Measurements from ENCODE around the gene PHETA2. TPM values are rescaled to one million over a fixed set of nuclear protein-coding genes. Genes with fewer than 3 reads are reported as not detected.

The PHETA2 gene
- total RNA-seq, 1 donor from 2014 or later: 41.5 TPM

DNA sequence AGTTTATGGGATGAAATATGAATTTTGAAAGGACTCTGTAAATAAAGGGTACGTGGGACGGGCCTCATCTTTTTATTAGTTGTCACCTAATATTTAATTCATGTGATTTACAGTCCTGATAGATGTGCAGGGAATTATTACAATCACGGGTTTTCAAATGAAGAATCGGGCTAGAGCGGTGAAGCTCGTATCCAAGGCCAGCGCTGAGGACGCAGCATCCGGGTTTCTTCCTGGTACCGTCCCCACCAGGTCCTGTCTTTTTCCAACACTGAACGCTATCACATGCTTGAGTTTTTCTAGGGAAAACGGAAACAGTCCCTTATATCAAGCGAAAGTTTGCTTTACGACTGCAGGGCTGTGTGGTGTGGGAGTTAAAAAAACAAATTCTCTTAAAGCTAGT, 6.2 kb downstream of the PHETA2 start:
- Histone ChIP-seq H3K9me3 (no peaks in the 10 kb centered on the region), H3K4me1 (peaks cover 0 to 33% of the 10 kb centered on the region in 2 donors), H3K4me3 (peak overlapping the region; percentile 67 to 72), H3K36me3 (peaks cover 27 to 38% of the 10 kb centered on the region in 2 donors), H3K27me3 (no peaks in the 10 kb centered on the region), H3K27ac (peak overlapping the region; percentile 95 to 96)
- no peak for DNase-seq (ENCODE audit: low spot score in 2 of 2)
- TF ChIP-seq, protein P1, sequence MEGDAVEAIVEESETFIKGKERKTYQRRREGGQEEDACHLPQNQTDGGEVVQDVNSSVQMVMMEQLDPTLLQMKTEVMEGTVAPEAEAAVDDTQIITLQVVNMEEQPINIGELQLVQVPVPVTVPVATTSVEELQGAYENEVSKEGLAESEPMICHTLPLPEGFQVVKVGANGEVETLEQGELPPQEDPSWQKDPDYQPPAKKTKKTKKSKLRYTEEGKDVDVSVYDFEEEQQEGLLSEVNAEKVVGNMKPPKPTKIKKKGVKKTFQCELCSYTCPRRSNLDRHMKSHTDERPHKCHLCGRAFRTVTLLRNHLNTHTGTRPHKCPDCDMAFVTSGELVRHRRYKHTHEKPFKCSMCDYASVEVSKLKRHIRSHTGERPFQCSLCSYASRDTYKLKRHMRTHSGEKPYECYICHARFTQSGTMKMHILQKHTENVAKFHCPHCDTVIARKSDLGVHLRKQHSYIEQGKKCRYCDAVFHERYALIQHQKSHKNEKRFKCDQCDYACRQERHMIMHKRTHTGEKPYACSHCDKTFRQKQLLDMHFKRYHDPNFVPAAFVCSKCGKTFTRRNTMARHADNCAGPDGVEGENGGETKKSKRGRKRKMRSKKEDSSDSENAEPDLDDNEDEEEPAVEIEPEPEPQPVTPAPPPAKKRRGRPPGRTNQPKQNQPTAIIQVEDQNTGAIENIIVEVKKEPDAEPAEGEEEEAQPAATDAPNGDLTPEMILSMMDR (IDR thresholded peaks at IDR 0.05): no peak
- intact Hi-C loops (cut with DNase I): loop anchor here (1.0 kb wide), 1 partner anchor 10 kb away; the partner anchor contains the start of gene NDUFA6

DNA sequence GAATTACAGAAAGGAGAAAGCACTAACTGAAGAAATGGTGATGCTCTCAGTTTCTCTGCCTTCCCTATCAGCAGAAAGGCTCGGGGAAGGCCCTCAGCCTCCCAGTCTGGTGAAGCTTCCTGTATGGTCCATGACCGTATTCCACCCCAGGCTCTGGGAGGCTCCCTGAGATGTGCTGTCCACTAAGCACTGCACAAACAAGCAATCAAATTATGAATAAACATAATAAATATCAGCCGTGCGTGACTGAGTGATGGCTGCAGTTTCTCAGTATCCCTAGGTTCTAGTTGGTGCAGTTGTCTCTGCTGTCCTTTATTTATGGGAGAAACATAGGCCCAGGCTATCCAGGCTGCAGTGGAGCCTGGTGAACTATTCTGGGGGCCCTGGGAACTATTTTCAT, 9.1 kb downstream of the PHETA2 start:
- Histone ChIP-seq H3K36me3 (peaks cover 34 to 48% of the 10 kb centered on the region in 2 donors), H3K27ac (no peak overlapping the region), H3K4me3 (no peak overlapping the region), H3K4me1 (peaks cover 0 to 24% of the 10 kb centered on the region in 2 donors), H3K9me3 (no peaks in the 10 kb centered on the region), H3K27me3 (no peaks in the 10 kb centered on the region)
- no peak for DNase-seq (ENCODE audit: low spot score in 2 of 2)
- TF ChIP-seq, protein P1 (IDR thresholded peaks at IDR 0.05): no peak
- intact Hi-C loops (cut with DNase I): no loop called here

DNA sequence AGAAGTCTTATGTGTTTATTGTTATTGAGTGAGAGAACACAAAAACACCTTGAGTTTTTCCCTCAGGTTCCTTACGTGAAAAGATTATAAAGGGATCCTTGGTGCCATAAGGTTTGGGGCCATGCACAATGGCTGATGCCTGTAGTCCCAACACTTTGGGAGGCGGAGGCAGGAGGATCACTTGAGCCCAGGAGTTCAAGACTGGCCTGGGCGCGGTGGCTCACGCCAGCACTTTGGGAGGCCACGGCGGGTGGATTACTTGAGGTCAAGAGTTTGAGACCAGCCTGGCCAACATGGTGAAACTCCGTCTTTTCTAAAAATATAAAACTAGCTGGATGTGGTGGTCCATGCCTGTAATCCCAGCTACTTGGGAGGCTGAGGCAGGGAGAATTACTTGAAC, 10.8 kb downstream of the PHETA2 start:
- DNase-seq (ENCODE audit: low spot score in 2 of 2): no peak
- Histone ChIP-seq H3K4me1 (peaks cover 0 to 26% of the 10 kb centered on the region in 2 donors), H3K36me3 (peaks cover 34 to 48% of the 10 kb centered on the region in 2 donors), H3K4me3 (no peak overlapping the region), H3K9me3 (no peaks in the 10 kb centered on the region), H3K27me3 (no peaks in the 10 kb centered on the region), H3K27ac (no peak overlapping the region)
- TF ChIP-seq, protein P1 (IDR thresholded peaks at IDR 0.05): no peak
- intact Hi-C loops (cut with DNase I): no loop called here

DNA sequence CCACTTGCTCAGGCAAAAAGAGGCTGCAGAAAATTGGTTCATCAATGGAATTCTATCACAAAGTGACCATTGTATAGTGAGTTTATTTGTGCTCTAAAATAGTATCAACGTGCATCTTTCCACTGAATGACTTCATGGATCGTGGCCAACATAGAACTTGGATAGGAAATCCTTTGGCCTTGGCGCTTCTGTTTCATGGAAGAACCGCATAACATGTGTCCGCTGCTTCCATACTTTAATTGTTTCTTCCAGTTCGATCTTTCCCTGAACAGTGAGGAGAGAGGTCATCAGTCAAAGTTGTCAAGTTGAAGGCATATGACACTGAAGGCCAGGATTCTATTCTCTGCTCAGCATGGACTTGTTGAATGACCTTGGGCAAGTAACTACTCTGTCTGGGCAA, 12.0 kb downstream of the PHETA2 start:
- Histone ChIP-seq H3K27ac (no peak overlapping the region), H3K9me3 (no peaks in the 10 kb centered on the region), H3K4me3 (no peak overlapping the region), H3K27me3 (no peaks in the 10 kb centered on the region), H3K36me3 (peaks cover 34 to 48% of the 10 kb centered on the region in 2 donors), H3K4me1 (peaks cover 0 to 20% of the 10 kb centered on the region in 2 donors)
- intact Hi-C loops (cut with DNase I): no loop called here
- no peak for DNase-seq (ENCODE audit: low spot score in 2 of 2)
- TF ChIP-seq, protein P1 (IDR thresholded peaks at IDR 0.05): no peak

DNA sequence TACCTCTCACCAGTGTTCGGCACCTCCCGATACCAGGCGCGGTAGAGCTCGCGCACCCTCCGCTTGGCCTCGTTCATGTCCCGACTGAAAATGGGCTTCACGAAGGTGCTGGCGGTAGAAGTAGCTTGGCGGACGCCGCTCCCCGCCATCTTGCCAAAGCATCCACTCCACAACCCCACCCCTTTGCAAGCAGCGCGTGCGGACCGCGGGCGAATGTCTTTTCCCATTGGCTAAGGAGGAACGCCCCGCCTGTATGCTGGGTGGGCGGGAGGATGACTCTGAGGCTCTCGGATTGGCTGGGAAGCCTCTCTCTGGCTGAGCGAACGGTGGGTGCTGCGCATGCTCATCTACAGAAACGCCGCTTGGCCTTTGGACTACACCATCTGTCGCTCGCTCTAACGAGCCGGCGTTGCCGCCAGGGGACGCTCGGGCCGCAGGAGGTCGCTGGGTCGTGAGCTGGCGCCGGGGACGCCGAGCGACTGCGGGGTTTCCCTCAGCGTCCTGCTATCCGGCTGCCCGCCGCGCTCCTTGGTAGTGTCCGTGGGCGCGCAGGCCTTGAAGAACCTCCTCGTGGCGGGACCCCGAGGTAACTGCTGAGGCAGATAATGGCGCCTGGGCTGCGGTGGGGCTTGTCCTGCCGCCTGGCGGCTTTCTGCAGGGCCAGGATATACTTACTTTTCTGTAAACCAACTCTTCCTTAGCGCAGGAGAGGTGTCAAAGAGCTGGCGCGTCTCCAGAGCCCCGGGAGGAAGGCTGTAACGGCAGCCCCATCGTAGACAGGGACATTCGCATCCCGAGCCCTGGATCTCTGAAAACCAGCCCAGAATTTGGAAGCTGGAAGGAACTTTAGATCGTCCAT, 16.8 kb downstream of the PHETA2 start, which contains the start of gene NDUFA6:
NDUFA6 (minus strand) TSS at position 177 of the 859 bp plus-strand sequence; CDS start at position 149, 28 bp downstream.
- peak; percentile 98 to 99 for DNase-seq (ENCODE audit: low spot score in 2 of 2)
- intact Hi-C loops (cut with DNase I): loop anchor here (1.0 to 2.0 kb wide), 5 partner anchors 11 to 354 kb away; partner anchors contain the start of genes NAGA and TCF20
- Histone ChIP-seq H3K4me1 (peaks cover 5 to 16% of the 10 kb centered on the region in 2 donors), H3K4me3 (peak within 1 kb of the TSS; percentile 79 to 91), H3K9me3 (no peaks in the 10 kb centered on the region), H3K36me3 (peaks cover 7 to 16% of the 10 kb centered on the region in 2 donors), H3K27me3 (no peaks in the 10 kb centered on the region), H3K27ac (peak within 1 kb of the TSS; percentile 93 to 97)
- TF ChIP-seq, protein P1 (IDR thresholded peaks at IDR 0.05): peak; percentile 90 to 98 (median 95)
